Suprapubic skin (tissue), 4 donors: ENCODE measurements around the gene CCNB3.

ENCODE experiments used
- CTCF ChIP-seq, 2 donors: fragments of 200-600 bp in 1 of 2; fragments of 450-650 bp in 1 of 2; sonication (generic) in 1 of 2; IDR thresholded peaks; one replicate each; pipeline ENCODE4 v1.5.1; 2016 to 2019; ENCODE audit warnings: antibody characterized with exemption in 2 of 2, mild to moderate bottlenecking in 1 of 2, moderate library complexity in 1 of 2
- EP300 ChIP-seq: sonication (generic); formaldehyde crosslinking; IDR thresholded peaks from one replicate; pipeline ENCODE4 v1.6.1; 2017; ENCODE audit warnings: antibody characterized with exemption
- POLR2AphosphoS5 ChIP-seq, 3 donors: sonication (generic); formaldehyde crosslinking; IDR thresholded peaks; one replicate each; pipeline ENCODE4 v1.6.1; 2017; ENCODE audit warnings: antibody characterized with exemption in 3 of 3

GRCh38 chrX:50202539-50202938 lies 2.0 kb upstream of the CCNB3 start:
- no peak for TF ChIP-seq CTCF (IDR thresholded peaks at IDR 0.05)
- TF ChIP-seq EP300: no peak
- no peak for TF ChIP-seq POLR2AphosphoS5 (IDR thresholded peaks at IDR 0.05)
